Hematopoietic multipotent progenitor cell treated with erythropoietin and hydrocortisone succinate and interleukin-3 and kit ligand, for 4 days (in vitro differentiated cells): Measurements from ENCODE around the gene PHYH.
A peak's percentile ranks its signal among the peaks of the same experiment; 100 is the strongest.
"Not testable (repeated sequence)": the region's sequence is repeated elsewhere in the genome, so short reads cannot be mapped to it uniquely, and the experiment has no call there.

Experiments used
- DNase-seq: peaks from one replicate; pipeline ENCODE4 v3.0.0-alpha.2; 2015

Gene PHYH

DNA sequence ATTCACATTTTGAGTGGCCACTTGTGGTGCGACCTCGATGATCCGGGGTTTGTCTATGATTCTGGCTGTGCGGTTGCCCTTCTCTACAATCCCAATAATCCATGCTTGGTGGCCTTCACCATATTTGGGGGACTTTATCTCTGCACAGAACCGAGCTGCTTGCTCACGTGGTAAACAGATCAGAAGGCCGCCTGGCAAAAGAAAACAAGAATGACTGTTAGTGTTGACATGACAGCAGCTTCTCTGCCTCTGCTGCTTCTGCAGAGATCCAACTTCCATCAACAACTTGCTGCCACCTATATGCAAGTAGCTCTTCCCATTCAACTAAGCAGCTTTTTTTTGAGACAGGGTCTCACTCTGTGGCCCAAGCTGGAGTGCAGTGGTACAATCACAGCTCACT is 19.3 kb upstream of the PHYH start:
- DNase-seq: no peak

GRCh38 chr10:13317474-13317873 is 17.6 kb upstream of the PHYH start:
- DNase-seq: no peak

DNA sequence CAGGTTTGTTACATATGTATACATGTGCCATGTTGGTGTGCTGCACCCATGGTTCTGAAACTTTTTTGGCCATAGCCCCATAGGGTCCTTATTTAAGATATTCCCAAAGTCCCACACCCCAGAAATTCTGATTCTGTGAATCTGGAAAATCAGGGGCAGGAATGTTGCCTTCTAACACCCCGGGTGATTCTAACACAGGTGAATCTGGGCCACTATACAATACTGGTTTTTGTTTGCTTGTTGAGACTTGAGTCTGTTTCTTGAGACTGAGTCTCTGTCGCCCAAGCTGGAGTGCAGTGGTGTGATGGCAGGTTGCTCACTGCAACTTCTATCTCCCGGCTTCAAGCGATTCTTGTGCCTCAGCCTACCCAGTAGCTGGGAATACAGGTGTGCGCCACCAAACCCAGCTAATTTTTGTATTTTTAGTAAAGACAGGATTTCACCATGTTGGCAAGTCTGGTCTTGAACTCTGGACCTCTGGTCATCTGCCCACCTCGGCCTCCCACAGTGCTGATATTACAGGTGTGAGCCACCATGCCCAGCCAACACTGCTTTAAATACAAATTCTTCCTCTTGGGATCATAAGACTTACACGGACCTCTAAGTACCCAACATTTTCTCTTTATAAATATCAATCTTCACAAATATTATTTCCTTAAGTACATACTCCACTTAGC is 16.9 kb upstream of the PHYH start:
- no peak for DNase-seq

DNA sequence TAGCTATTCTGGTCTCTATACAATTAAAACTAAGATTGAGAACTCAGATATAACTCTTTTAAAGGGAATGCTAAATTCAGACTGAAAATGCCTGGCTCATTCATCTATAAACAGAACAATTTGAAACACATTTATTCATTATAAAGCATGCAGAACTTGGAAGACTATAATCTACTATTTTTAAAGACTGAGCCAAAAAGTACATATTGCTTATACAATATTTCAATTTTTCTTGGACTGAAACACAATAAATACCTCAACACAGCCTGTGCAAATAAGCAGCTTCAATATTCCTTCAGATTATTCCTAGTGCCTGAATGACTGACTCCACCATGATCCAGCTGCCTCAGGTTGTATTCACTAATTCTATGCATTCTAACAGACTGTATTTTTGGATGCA is 15.5 kb upstream of the PHYH start:
- DNase-seq: no peak

DNA sequence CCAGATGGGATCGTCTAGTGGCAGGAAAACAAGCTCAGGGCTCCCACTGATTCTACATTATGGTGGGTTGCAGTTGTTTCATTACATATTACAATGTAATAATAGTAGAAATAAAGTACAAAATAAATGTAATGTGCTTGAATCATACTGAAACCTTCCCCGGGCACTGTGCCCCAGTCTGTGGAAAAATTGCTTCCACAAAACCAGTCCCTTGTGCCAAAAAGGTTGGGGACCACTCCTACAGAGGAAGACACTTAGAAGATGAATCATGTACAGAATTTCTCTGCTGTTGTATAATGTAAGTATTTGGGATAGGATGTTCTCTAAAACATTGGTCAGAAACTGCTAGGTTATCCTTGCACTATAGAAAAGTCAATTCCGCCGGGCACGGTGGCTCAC is 11.3 kb upstream of the PHYH start:
- no peak for DNase-seq

DNA sequence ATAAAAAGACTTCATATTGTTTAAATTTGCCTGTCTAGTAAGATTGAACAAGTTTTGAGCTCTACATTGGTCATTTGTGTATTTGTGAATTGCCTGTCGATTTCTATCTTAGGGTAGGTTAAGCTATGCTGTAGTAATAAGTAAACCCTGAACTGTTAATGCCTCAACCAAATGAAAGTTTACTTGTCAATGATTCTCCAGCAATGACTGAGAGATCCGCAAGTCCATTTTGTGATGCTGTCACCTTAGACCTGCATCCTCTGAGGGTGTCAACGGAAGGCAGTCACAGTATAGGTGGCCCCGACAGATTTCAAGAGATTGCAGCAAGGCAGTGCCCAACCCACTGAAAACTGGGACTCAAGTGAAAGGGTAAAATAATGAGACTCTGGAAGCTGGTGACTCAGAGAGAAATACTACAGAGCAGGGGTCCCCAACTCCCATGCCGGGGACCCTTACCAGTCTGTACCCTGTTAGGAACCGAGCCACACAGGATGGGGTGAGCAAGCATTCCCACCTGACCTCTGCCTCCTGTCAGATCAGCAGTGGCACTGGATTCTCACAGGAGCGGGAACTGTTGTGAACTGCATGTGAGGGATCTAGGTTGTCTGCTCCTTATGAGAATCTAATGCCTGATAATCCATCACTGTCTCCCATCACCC is 10.8 kb upstream of the PHYH start:
- no peak for DNase-seq

DNA sequence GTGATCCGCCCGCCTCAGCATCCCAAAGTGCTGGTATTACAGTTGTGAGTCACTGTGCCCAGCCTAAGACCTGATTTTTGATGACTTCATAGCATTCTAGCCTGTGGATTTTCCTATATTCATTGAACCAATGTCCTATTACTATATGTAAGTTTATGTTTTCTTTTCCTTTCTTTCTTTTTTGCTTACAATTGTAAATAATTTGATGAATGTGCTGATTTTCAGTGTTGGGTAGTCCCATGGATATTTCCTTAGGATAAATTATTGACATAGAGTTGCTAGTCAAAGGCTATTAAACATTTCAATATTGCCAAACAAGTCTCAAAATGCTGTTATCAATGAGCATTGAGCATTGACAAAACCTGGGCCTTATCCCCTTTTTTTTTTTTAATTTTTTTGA is 9.9 kb upstream of the PHYH start:
- DNase-seq: no peak

DNA sequence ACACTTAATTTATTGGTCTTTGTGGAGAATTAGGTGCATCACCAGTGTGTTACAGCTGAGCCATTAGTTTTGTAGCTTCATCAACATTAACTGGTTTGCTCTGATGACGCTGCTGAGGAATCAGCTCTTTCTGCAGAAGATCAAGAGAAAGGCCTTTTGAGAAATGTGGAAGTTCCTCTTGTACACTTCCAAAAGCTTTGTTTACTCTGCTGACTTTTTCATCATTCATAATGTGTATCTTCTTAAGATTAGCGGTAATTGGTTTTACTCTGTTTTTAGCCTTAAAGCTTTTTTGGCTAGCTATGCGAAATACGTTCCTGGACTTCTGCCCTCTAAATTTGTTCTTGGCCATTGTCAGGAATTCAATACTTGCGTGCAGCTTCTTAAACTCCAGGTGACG is 8.2 kb upstream of the PHYH start:
- no peak for DNase-seq

GRCh38 chr10:13306103-13306502 is 6.2 kb upstream of the PHYH start:
- DNase-seq: no peak

DNA sequence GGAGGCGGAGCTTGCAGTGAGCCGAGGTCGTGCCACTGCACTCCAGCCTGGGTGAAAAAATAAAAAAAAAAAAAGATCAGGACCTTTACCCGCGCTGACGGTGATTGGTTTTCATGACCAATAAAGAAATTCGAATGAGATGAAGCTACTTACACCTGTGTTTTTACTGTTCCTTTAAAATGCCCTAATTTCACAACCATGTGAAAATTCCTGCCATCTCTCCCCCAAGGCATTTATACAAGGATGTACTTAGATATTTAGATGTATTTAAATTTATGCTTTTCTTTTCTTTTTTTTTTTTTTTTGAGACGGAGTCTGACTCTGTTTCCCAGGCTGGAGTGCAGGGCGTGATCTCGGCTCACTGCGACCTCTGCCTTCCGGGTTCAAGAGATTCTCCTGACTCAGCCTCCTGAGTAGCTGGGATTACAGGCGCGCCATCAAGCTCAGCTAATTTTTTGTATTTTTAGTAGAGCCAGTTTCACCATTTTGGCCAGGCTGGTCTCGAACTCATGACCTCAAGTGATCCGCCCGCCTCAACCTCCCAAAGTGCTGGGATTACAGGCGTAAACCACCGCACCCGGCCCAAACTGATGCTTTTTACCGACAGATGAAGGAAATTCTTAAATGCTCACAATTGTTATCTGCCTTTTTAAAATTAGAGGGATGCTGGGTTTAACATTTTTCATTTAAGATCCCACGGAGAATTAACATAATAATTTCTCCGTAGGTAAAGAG is 3.1 kb upstream of the PHYH start:
- no peak for DNase-seq

GRCh38 chr10:13298748-13299436 is 972 bp downstream of the PHYH start:
- DNase-seq: no peak

GRCh38 chr10:13296476-13296875 is 3.4 kb downstream of the PHYH start:
- no peak for DNase-seq

- no peak for DNase-seq
These were observed 5.1 kb downstream of the PHYH start for GRCh38 chr10:13294784-13295183.

DNA sequence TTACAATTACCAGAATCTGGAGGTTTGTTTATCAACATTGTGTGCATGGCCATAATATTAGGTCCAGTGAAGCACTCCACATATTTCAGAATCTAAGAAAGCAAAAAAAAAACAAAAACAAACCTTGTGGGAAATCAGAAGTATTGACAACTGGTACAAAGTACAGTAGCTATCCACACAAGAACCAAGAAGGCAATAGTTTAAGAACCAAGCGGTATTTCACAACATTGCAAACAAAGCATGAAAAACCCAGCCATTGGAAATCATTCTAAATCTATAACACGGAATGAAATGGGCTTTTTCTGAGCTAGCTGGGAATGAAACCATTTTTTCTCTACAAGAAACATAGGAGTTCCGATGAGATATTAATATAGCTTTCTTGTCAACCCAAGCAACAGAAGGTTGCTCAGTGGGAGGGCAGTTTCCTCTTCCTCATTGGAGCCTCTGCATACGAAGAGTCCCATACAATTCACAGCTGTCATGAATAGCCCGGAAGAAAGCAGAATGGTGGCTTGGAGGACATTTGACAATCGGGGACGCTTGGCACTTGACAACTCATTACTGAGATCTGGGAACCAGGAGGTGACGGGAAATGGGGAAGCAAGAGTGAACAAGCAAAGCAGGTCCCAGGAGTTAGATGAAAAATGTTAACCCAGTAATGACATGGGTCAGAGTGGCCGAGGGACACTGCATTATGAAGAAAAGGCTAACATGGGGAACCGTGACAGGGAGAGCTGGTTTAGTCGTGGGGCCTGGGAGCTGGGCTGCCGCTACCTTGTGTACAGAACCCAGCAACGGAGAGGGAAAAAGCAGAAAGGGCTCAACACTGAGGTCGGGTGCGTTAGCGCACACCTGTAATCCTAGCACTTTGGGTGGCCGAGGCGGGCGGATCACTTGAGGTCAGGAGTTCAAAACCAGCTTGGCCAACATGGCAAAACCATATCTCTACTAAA is 7.8 kb downstream of the PHYH start:
- no peak for DNase-seq

DNA sequence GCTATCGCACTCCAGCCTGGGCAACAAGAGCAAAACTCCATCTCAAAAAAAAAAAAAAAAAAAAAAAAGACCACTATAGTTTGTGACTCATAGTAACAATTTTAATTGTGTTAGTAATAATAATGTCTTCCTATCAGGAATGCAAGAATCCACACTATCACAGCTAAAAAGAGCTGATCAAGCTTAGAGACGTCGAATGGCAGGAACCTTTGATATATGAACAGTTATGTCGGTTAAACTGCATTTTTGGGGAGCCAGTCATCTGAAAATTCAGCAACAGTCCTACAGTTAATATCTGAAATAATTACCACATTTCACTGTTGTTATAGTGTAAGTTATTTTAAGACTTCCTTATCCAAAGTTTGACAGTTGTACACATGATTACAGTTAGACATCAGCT is 8.8 kb downstream of the PHYH start:
- DNase-seq: no peak

GRCh38 chr10:13284050-13284449 is 15.8 kb downstream of the PHYH start:
- DNase-seq: no peak

DNA sequence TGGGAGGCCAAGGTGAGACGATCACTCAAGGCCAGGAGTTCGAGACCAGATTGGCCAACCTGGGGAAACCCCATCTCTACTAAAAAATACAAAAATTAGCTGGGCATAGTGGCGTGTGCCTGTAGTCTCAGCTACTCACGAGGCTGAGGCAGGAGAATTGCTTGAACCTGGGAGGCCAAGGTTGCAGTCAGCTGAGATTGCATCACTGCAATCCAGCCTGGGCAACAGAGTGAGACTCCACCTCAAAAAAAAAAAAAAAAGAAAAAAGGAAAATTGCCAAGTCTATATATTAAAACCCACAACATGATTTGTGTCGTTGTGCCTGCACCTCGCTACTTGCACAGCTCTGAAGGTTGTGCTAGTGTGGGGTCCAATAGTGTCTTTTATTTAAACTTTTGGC is 17.5 kb downstream of the PHYH start:
- not testable (repeated sequence) for DNase-seq

DNA sequence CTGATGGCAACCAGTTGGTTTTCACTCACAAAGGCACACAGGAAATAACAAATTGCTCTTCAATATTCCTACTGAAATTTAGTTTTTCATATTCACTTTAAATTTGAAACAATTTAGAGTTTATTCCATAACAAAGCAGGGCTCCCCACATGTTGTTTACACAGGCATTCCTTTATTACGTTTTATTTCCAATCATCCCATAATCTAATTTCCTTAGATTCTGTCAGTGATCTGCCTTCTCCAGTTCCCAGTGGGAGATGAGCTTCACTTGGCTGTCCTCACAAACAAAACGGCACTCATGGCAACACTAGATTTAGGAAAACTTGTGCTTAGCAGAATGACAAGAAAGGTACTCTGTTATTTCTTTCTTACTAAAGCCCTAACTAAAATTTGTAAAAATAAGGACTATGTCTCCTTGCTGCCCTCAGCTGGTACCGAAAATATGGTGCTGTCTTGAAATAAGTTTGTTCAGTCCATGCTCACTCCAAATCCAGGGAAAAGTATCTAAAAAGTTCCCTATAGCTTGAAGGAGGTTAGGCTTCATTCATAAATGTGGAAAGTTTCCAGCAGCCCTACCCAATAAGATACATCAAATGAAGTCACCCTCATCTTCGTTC is 23.0 kb downstream of the PHYH start:
- DNase-seq: peak; percentile 21

GRCh38 chr10:13276146-13276545 is 23.7 kb downstream of the PHYH start:
- not testable (repeated sequence) for DNase-seq

DNA sequence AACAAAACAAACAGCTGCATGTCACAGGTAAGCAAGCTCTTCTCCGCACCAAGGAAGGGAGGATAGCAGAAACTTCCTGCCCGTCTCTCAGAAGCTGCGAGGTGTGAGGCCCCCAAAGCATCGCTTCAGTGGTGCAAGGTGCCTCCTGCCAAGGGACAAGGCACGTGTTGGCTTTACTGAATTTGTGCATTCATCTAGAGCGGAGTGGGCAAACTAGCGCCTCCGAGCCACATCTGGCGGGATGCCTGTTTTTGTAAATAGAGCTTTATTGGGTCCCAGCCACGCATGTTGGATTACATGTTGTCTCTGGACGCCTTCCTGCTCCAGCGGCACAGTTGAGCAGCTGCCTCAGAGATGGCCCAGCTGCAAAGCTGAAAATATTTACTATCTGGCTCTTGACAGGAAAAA is 27.7 kb downstream of the PHYH start:
- no peak for DNase-seq

DNA sequence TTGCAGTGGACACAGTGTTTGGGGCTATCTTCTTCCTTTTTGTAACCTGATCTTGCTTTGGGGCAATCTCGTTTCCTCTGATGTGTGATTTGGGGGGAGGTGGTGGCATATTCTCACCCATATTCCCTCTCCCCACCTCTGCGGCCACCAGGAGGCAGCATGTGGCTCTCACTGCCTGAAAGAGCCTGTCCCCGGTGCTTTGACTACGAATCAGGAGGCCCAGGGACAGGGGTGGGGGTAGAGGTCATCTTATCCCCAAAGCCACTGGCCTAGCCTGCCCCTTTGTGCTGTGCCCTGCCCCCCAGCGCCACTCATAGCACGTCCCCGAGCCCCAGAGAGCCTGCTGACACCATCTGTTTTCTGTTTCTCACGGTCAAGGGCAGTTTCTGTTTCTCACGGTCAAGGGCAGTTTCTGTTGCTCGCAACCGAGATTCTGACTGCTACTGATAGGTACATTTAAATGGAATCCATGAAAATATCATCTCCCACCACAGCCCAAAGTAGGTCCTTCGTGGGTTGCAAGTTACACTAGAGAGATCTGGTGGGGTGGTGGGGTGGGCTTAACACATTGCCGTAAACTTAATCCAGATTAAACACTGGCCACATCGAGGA is 28.2 kb downstream of the PHYH start:
- DNase-seq: peak; percentile 73
